ENCODE data around the gene NHS.

NHS gene

DNA sequence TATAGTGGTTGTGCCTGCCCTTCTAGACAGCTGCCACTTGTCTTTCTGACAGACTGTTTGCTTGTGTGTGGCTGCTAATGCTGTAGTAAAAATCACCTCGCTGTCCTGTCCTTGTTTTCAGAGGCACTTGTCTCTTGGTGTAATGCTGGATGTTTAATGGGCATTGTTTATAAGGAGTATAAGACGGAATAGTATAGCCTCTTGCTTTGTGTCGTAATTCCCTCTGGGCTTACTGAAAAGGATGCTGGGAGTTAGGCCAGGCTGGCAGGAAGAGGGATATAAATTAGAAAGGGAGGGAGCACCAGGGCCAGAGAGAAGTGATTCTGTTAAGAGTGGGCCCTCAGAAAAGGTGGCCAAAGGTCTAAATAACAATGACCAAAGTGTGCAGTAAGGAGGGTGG, 29.0 kb downstream of the NHS start:
- in situ Hi-C loops (cut with MboI; ENCODE audit: low sequenced_read_pairs), result no loop called here

DNA sequence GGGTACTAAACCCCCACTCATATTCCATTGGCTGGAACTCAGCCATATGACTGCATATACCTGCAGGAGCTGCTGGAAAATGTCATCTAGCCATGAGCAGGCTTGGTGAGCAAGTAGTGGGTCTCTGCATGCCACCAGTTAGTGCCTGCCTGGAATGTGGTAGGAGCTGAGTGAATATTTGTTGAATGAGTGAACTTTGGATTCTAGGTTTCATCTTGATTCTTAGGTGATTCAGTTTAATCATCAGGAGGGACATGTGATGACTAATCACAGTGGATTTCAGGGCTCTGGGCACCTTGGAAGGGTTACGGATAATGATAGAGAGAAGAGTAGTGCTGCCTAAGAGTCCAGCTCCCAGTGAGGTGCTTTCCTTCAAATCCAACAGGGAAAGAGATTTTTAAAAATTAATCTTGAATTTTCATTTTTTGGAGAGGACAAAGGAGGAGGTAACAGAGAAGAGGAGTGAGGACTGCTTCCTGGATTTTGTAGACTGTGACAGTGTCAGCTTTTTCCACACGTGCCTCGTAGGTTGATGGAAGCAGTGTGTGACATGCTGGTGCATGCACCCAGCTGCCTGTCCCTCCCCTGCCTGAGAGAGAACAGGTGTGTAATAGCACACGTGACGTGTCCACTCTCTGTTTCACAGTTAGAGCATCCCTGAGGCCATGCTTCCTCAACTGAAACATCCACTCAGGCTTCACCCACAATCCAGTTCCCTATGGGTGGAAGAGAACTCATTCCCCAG, 30.4 kb downstream of the NHS start:
- in situ Hi-C loops (cut with MboI; ENCODE audit: low sequenced_read_pairs), result no loop called here

DNA sequence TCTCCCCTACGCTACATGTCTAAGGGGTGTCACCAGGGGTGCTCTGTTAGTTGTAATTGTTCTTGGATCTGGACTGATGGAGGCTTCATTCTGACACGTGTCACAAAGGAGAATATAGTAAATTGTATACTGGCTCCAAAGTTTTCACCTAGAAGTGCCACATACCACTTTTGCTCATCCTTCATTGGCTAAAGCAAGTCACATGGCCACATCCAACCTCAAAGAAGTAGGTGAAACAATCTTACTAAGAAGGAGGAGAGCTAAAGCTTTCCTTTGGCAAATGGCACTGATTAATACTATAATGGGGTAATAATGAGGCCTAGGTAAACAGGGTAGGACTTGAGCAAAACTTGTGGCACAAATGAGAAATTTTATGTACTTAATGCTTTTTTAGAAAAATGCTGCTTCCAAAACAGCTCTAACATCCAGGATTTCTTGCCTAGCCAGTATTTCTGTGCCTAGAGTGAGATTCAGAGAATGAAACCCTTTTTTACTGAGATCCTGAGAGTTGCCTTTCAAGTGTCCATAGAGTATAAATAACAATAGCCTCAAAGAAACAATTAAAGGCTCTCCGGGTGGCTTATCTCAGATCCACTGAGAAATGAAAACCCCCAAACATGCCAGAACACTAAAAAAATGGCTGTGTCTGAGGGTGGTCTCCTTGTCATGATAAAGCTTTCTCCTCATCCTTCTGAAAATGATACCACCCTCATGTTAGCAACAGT, 34.7 kb downstream of the NHS start:
- in situ Hi-C loops (cut with MboI; ENCODE audit: low sequenced_read_pairs), result no loop called here

DNA sequence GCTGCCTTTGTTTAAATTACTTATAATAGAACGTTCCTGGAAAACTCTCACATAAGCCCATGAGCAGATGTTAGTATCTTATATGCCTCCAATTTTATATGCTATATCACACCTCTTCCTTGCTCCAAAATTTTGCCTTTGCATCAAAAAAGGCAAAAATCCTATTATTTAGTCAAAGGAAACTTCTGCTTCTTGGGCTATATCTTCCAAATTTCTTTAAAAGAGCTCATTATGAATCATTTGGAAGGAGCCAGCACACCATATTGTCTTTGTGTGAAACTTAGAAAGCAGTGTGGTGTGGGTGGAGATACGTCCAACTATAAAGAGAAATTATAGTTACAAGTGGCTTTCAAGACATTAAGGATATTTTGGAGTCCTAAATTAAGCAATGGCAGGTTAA, 35.7 kb downstream of the NHS start:
- in situ Hi-C loops (cut with MboI; ENCODE audit: low sequenced_read_pairs), result no loop called here

DNA sequence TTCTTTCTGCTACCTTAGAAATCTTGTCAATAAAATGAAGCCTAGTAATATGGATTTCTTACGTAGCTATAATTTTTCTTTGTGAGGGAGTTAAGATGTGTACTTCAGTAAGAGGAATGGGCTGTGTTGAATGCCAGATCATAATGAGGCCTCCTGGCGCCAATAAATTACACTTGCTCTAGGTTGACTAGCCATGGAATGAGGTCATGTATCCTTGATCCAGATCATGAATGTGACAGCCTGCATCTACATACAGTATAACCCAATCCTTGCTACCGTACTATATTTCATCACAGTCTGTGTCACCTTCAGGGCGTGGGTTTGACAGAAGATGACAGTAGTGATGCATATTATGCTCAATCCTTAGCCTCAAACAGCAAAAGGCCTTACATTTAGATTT, 36.2 kb downstream of the NHS start:
- in situ Hi-C loops (cut with MboI; ENCODE audit: low sequenced_read_pairs), result no loop called here

DNA sequence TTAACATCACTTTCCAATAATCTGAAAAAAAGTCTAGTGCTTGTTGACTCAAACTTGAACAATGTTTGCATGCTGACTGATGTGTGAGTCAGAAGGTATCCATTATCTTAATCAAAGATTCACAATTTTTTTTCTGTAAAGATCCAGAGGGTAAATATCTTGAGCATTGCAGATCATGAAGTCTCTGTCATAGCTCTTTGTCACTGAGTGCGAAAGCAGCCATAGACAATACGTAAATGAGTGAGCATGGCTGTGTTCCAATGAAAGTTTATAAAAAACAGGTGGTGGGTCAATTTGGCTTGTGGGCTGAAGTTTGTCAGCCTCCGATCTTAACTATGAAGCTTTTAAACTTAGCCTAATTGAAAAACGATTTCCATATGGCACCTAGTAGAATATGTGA, 37.7 kb downstream of the NHS start:
- in situ Hi-C loops (cut with MboI; ENCODE audit: low sequenced_read_pairs), result no loop called here

DNA sequence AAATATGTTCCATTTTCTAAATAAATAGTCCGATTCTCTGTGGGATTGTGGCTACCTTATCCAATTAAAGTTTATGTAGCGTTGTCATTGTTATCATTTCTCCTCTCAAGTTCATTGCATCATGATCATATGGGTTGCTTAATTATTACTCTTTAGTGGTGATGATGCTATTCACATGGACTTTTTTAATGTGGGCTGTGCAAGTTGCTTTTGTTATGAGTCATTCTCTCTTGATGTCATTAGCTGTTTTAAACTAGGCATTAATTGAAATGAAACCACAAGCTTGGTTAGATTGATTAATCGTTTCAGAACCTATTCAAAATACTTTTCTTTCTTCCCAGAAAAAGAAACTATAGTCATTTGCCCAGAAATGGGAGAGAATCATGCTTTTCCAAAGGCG, 38.2 kb downstream of the NHS start:
- in situ Hi-C loops (cut with MboI; ENCODE audit: low sequenced_read_pairs), result no loop called here

DNA sequence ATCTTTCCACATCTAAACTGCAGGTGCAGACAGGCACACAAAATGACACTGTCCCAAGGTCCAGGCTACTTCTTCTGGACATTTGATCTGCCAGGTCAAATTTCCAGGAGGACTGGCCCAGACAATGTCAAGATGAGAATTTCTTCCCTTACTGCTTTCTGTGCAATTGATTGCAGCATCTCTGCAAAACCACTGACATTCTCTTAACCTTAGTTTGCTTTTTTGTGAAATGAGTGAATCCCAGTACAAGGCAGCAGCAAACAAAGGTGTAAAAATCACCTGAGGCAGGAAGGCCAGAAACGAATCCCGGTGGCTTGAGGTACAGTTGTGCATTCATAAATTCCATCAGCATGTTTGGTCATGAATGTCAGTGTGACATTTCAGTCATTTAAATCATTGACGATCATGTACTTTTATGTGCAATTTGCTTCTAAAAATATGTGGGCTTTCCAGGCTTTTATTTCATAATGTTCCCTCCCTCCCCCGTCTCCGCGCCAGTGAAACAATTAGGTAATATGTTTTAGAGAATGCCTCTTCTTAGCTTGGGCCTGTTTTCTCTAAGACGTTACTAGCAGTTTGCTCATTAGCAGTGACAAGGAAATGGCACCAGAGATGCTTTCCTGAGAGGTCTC, 39.1 kb downstream of the NHS start:
- in situ Hi-C loops (cut with MboI; ENCODE audit: low sequenced_read_pairs), result no loop called here

DNA sequence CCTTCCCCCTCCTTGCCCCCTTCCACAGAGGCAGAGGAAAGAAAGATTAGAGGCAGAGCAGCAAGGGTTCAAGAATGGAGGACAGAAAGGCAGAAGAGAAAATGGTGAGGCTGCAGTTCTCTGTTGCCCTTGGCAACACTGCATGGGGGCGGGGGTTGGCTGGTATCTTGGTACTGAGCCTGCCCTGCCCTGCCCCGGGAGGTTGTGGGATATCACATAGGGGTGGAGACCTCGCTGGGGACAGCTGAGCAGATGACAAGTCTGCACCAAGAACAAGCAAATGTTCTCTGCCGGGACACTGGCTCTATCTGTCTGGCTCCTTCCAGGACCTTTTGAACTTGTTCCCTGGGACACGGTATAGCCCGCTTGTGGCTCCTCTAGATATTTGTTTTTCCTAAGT, 39.8 kb downstream of the NHS start:
- in situ Hi-C loops (cut with MboI; ENCODE audit: low sequenced_read_pairs), result no loop called here

DNA sequence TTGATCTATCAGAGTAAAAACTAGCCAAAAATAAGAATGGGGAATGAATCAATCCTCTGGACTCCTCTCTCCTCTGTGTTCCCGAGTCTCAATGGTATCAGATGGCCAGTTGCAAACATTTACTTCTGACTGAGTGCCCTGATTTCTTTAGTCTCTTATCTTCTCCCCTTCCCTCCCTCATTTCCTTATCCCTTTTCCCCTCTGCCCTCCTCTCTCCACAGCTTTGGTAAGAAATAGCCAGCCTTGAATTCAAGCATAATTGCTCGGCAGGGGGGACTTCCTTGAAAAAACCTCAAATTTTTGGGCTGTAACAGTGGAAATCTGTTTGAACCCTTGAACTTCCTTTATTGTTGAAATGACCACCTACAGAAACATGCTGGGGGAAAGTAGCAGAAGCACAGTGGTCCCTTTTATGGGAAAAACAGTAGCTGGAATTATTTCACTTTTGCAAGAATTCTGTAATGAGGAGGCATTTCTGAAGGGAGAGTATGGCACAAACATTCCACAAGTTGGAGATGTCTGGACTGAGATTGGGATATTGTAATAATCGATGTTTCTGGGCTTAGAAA, 40.3 kb downstream of the NHS start:
- in situ Hi-C loops (cut with MboI; ENCODE audit: low sequenced_read_pairs), result no loop called here

DNA sequence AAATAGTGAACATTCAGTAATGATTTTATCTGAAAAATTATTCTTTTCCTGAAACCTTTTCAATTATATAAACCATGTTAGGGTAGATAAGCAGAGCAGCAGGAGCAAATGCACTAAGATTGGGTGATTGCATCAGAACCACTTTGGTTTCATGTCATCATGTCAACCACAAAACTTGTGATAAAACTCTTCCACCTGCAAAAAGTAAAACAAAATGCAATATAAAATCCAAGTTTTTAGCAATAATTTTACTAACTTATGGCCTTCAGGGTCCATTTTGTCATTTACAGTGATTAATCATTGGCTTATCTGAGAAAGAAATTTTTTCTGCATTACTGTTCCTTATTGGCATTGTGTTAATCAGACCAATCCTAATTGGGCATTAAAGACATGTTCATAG, 42.4 kb downstream of the NHS start:
- in situ Hi-C loops (cut with MboI; ENCODE audit: low sequenced_read_pairs), result no loop called here

DNA sequence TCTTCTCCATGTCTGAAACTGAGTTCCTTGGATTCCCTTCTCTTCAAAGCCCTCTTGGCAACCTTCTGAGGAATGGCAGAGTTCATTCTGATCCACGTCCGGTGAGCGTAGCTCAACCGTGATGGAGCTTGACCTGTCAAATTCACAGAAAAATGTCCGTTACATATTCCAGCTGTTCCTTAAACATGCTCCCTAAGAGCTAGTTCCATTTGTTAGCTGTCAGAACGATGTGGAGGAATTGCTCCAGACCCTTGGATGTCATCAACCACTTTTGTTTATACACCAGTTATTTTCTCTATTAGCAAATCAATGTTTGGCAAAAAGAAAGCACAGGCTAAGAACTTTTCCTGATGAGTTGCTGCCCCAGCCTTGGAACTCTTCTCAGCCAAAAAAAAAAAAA, 50.1 kb downstream of the NHS start:
- in situ Hi-C loops (cut with MboI; ENCODE audit: low sequenced_read_pairs), result no loop called here

DNA sequence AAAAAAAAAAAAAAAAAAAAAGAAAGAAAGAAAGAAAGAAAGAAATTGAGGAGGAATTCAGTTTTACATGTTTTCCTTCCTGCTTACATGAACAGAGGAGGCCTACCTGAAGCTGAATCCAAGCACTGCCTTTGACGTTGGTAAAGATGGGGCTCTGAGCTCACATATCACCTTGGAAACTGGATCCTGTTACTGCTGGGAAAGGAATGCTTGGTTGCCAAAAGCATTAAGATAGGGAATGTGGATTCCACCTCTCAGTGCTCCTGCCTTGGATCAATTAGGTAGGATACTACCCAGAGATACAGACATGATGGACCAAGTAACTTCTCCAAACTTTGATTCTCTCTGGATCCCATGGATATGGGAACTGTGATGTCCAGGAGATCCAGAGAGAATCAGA, 50.6 kb downstream of the NHS start:
- in situ Hi-C loops (cut with MboI; ENCODE audit: low sequenced_read_pairs), result no loop called here

DNA sequence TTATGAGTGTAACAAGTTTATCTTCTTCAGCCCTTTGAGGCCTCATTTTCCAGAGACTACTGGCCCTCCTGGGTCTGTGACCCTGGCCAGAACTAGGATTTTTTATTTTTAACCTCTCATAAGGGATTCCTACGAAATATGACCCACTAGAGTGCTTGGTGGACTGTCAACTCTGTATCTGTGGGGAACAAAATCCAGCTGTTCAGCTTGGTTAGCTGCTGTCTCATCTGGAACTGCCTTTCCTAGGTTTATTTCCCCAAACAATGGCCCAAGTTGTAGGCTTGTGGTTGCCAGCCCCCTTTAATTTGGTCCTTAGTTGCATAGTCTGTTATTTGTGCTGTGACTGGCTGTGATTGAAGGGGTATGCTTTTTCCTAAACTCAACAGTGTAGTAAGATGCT, 56.2 kb downstream of the NHS start:
- in situ Hi-C loops (cut with MboI; ENCODE audit: low sequenced_read_pairs), result no loop called here

DNA sequence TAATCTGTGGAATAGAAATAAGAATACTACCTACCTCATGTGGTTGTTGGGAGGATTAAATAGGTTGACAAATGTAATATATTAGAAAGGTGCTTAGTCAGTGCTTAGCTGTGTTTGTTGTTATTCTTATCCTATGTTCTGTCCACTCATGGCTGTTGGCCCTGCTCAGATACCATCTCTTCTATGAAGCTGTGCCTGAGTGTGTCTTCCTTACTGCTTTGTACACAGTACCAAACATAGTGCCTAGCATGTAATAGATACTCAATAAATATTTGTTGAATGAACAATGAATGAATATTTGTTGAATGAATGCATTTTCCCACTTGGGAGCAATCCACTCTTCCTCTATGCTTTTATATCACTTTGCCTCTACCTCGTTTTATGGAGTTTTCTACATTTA, 57.2 kb downstream of the NHS start:
- in situ Hi-C loops (cut with MboI; ENCODE audit: low sequenced_read_pairs), result no loop called here

DNA sequence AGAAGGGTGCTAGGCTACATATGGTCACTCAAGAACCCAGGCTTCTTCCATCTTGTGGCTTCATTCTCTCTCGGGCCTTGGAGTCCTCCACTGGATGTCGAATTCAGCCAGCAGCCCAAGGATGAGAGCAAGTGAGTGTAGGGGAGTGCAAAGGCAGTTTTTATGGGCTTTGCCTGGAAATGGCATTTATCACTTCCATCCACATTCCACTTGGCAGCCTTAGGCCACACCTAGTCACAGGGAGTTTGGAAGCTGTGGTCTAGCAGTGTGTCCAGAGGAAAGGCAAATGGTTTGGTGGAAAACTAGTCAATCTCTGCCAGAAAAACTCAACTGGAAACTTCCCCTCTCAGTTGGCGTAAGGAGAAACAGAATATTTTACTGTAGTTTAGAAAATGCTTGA, 59.0 kb downstream of the NHS start:
- in situ Hi-C loops (cut with MboI; ENCODE audit: low sequenced_read_pairs), result no loop called here

DNA sequence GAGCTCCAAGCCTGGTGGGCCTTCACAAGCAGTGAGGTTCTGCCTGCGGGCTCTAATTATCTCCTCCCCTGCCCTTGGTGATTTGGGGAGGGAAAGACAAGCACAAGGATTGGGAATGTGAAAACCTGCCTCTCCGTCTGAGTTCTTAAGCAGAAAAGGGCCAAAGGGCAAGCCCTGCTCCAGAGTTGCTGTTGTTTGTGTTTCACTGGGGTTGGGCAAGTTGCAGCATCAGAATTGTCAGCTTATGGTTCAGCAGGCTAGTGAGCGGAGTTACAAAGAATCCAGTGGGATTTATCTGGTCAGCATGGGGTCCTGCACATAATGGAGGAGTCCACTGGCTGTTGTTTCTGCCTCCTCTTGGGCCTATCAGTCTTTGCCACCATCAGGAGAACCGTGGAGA, 60.5 kb downstream of the NHS start:
- in situ Hi-C loops (cut with MboI; ENCODE audit: low sequenced_read_pairs), result no loop called here

DNA sequence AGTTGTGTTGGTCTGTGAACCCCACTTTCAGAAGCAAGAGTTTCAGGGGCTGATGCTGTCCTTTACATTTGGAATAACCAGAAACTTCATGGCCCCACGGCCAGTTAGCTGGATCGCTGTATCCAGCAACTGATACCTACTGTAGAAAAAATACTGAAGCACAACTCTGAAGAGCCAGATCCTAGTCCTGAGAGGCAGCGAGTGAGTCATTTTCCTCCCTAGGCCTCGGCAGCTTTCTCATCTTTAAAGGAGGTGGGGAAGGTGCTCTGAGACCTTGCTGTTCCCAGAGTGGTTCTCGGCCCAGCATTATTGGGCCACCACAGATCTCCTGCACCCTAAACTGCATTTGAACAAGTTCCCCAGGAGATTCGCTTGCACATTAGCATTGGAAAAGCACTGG, 63.2 kb downstream of the NHS start:
- in situ Hi-C loops (cut with MboI; ENCODE audit: low sequenced_read_pairs), result no loop called here

DNA sequence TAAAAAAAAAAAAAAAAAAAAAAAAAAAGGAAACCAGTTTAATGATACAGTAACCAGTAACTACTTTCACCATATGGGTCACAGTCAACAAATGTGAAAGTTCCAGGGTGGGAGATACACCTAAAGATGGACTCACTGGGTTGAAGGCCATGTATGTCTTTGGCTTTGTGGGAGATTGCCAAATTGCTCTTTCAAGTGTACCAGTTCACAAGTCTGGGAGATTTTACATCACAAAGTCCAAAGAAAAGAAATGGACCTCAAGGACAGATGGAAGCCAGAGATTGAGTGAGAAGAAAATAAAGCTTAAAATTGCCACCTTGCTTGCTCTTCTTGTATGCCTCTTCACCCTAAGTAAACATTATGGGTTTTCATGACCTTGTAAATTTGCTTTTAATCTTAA, 65.3 kb downstream of the NHS start:
- in situ Hi-C loops (cut with MboI; ENCODE audit: low sequenced_read_pairs), result no loop called here

DNA sequence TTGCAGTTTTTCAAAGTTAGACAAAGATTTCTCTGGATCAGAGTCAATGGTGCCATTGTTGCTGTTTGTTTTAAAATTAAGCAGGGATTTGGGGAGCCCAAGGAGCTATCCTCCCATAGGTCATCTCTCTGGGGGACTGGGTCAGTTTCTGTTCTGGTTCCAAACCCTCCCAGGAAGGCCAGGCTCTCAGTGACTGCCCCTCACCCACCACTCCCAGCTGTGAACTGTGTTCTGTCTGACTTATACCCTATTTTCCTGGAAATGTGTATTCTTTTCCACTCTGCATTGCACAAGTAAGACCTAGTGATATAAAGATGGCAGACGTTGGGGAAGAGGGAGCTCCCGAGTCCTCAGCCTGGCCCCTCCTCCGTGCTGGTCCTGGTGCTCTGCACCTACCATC, 65.8 kb downstream of the NHS start:
- in situ Hi-C loops (cut with MboI; ENCODE audit: low sequenced_read_pairs), result no loop called here

DNA sequence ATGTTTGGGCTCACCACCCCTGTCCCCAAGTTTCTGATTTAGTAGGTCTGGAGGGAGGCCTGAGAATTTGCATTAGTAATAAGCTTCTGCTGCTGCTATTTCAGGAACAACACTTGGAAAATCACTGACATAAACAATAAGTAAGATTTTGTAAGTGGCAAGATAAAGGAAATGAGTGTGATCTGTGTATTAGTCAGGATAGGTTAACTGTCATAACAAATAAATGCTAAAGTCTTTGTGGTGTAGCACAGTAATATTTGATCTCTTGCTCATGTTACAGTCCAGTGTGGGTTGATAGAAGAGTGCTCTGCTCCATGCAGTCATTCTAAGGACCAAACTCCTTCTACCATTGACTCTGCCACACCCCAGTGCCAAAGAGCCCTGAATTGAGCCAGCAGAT, 67.0 kb downstream of the NHS start:
- in situ Hi-C loops (cut with MboI; ENCODE audit: low sequenced_read_pairs), result no loop called here

DNA sequence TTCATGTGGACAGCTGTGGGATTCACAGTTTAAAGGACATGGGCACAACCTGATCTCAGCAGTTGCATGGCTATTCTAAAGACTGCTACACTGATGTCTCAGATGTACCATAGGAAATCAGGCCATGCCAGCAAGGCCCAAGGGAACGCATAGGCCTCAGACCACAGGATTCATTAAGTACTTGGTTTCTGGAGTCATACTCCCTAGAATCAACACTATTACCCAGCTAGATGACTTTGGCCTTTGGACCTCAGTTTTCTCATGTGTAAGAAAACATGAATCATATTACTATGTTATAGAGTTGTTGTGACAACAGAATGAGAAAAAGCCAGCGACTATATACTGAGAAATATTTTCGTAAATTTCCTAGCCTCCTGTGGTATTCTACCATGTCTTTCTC, 67.9 kb downstream of the NHS start:
- in situ Hi-C loops (cut with MboI; ENCODE audit: low sequenced_read_pairs), result no loop called here
